DOHH2 (cell line): ENCODE data around the gene MRPL10.

ENCODE experiments used
- H3F3A ChIP-seq: fragments of 200-600 bp; sonication (generic), shearing (Covaris generic); 2 replicates; pipeline ENCODE4 v1.6.0; 2016; ENCODE audit warnings: antibody characterized with exemption, mild to moderate bottlenecking; ENCODE audit not compliant: control insufficient read depth, insufficient read depth
- H3K27ac ChIP-seq: fragments of 200-600 bp; sonication (generic); 2 replicates; pipeline ENCODE4 v1.5.1; 2014; ENCODE audit warnings: low read depth, mild to moderate bottlenecking, low read length, moderate library complexity
- H3K27me3 ChIP-seq: fragments of 200-600 bp; sonication (generic); 2 replicates; pipeline ENCODE4 v1.6.1; 2014; ENCODE audit warnings: mild to moderate bottlenecking, low read length, mixed read lengths; ENCODE audit not compliant: control insufficient read depth
- H3K36me3 ChIP-seq: fragments of 200-600 bp; sonication (generic); 2 replicates; pipeline ENCODE4 v1.6.1; 2014; ENCODE audit warnings: mild to moderate bottlenecking, low read length, moderate library complexity, mixed read lengths; ENCODE audit not compliant: control insufficient read depth
- H3K4me1 ChIP-seq: fragments of 200-600 bp; sonication (generic); 2 replicates; pipeline ENCODE4 v1.6.1; 2014; ENCODE audit warnings: mild to moderate bottlenecking, low read length, mixed read lengths; ENCODE audit not compliant: control insufficient read depth
- H3K4me2 ChIP-seq: fragments of 200-600 bp; sonication (generic); 2 replicates; pipeline ENCODE4 v1.6.0; 2014; ENCODE audit warnings: mild to moderate bottlenecking, low read length, moderate library complexity
- H3K4me3 ChIP-seq: fragments of 200-600 bp; sonication (generic); 2 replicates; pipeline ENCODE4 v1.5.1; 2014; ENCODE audit warnings: mild to moderate bottlenecking, low read length, mixed read lengths
- H3K79me2 ChIP-seq: fragments of 200-600 bp; sonication (generic); 2 replicates; pipeline ENCODE4 v1.6.1; 2014; ENCODE audit warnings: mild to moderate bottlenecking, low read length, mixed read lengths; ENCODE audit not compliant: control insufficient read depth
- H3K9me2 ChIP-seq: fragments of 200-600 bp; sonication (generic); replicated peaks from 2 replicates; pipeline ENCODE4 v1.6.1; 2014; ENCODE audit warnings: mild to moderate bottlenecking, low read length, mixed read lengths; ENCODE audit not compliant: control insufficient read depth
- H3K9me3 ChIP-seq: fragments of 200-600 bp; sonication (generic); 2 replicates; pipeline ENCODE4 v1.6.1; 2014; ENCODE audit warnings: antibody characterized with exemption, low read length, mixed read lengths; ENCODE audit not compliant: control insufficient read depth, insufficient read depth
- H4K20me1 ChIP-seq: fragments of 200-600 bp; sonication (generic); 2 replicates; pipeline ENCODE4 v1.6.0; 2014; ENCODE audit warnings: low read depth, mild to moderate bottlenecking, antibody characterized with exemption, low read length, moderate library complexity; ENCODE audit not compliant: control insufficient read depth, insufficient read depth
- EZH2phosphoT487 ChIP-seq: fragments of 200-600 bp; sonication (generic); IDR thresholded peaks from 2 replicates; pipeline ENCODE4 v1.6.1; 2017; ENCODE audit warnings: borderline replicate concordance, mild to moderate bottlenecking, antibody characterized with exemption, low read length, moderate library complexity, mixed read lengths
- TF ChIP-seq, protein P1 (sequence below): fragments of 200-600 bp; sonication (generic); IDR thresholded peaks from one replicate; pipeline ENCODE4 v1.5.1; 2014; ENCODE audit warnings: antibody characterized with exemption, mild to moderate bottlenecking, low read depth, low read length; ENCODE audit not compliant: poor library complexity, severe bottlenecking

The MRPL10 gene

DNA sequence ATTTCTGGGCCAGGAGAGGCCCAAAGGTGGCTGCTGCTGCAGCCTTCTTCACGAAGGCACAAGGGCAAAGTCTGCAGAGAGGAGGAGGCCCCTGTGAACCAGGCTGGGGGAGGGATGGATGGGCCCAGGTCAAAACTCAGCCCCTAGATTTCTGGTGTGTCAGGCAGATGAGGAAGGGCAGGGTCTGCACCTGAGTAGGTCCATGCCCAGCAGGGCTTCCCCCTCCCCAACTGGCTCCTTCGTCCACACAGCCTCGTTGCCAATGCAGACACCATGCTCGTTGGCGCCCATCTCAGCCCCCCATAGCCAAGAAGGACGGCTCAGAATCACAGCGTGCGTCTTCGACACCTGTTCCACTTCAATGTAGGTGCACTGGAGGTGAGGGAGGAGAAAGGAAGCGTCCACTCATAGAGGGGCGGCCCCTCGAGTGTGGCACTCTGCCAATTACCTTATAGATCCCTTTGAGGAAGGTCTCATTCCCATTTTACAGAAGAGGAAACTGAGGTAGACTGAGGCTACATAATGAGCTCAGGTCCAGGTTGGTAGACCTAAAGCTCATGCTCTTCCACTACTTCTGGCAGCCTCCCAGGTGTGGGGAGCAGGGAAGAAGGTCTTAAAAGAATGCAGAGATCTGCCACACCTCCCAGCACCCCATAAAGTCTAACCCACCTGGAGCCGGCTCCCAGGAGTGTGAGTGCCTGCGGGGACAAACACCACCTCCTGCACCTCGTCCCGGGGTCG lies 8.8 kb upstream of the MRPL10 start:
- no peaks in the 10 kb centered on the region for H3F3A ChIP-seq
- H3K36me3 ChIP-seq, result no peaks in the 10 kb centered on the region
- H3K27ac ChIP-seq, result no peak overlapping the region
- no peaks in the 10 kb centered on the region for H4K20me1 ChIP-seq
- H3K4me2 ChIP-seq, result peak overlapping the region; percentile 88
- peak overlapping the region; percentile 85 for H3K4me3 ChIP-seq
- TF ChIP-seq, protein P1, sequence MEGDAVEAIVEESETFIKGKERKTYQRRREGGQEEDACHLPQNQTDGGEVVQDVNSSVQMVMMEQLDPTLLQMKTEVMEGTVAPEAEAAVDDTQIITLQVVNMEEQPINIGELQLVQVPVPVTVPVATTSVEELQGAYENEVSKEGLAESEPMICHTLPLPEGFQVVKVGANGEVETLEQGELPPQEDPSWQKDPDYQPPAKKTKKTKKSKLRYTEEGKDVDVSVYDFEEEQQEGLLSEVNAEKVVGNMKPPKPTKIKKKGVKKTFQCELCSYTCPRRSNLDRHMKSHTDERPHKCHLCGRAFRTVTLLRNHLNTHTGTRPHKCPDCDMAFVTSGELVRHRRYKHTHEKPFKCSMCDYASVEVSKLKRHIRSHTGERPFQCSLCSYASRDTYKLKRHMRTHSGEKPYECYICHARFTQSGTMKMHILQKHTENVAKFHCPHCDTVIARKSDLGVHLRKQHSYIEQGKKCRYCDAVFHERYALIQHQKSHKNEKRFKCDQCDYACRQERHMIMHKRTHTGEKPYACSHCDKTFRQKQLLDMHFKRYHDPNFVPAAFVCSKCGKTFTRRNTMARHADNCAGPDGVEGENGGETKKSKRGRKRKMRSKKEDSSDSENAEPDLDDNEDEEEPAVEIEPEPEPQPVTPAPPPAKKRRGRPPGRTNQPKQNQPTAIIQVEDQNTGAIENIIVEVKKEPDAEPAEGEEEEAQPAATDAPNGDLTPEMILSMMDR, result no peak
- no peak for TF ChIP-seq EZH2phosphoT487
- H3K9me3 ChIP-seq, result no peaks in the 10 kb centered on the region
- peaks cover 26% of the 10 kb centered on the region for H3K4me1 ChIP-seq
- H3K9me2 ChIP-seq, result no peaks in the 10 kb centered on the region
- H3K79me2 ChIP-seq, result no peaks in the 10 kb centered on the region; the same call in 1 of the 2 replicates
- peaks cover 3% of the 10 kb centered on the region; the same call in 1 of the 2 replicates for H3K27me3 ChIP-seq

DNA sequence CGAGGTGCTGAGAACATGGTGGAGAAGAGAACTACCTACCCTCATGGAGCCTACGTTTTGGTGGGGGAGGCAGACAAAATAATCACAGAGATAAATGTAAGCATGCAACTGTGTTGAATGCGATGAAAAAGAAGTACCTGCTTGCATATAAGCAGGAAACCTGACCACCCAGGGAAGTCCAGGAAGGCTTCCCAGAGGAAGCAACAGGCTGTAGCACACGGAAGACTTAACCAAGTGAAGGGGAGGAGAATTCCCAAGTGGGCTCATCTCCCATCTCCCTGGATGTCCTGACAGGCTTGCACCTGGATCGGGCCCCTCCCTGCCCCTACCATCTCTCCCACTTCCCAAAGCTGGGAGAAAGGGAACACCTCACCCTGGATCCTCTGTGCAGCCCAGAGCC lies 7.7 kb upstream of the MRPL10 start:
- no peak overlapping the region for H3K27ac ChIP-seq
- no peaks in the 10 kb centered on the region for H3K36me3 ChIP-seq
- H3K4me1 ChIP-seq, result peaks cover 26% of the 10 kb centered on the region
- H3K9me2 ChIP-seq, result no peaks in the 10 kb centered on the region
- H3K9me3 ChIP-seq, result no peaks in the 10 kb centered on the region
- no peaks in the 10 kb centered on the region for H4K20me1 ChIP-seq
- H3K4me3 ChIP-seq, result no peak overlapping the region
- no peak overlapping the region for H3K4me2 ChIP-seq
- H3K79me2 ChIP-seq, result no peaks in the 10 kb centered on the region; the same call in 1 of the 2 replicates
- H3K27me3 ChIP-seq, result no peaks in the 10 kb centered on the region
- TF ChIP-seq, protein P1, result no peak
- no peak for TF ChIP-seq EZH2phosphoT487
- H3F3A ChIP-seq, result no peaks in the 10 kb centered on the region

DNA sequence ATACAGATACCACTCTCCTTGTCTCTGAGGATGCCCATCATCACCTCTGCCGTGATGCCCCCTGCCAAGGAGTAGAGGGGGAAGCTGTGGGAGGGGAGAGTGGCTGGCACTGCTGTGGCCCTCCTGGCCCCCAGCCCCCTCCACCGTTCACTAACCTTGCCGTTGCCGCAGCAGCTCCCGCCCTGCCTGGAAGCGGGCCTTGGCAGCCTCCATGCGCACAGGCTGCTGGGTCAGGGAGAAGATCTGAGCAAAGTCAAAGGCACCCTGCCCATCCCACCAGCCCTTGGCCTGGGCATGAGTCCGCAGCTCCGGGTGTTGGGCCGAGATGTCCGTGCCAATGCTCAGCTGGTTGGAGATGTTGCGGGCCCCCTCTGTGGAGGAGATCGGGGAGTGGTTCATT lies 7.3 kb upstream of the MRPL10 start:
- no peak overlapping the region for H3K4me3 ChIP-seq
- no peaks in the 10 kb centered on the region for H3K9me2 ChIP-seq
- no peak overlapping the region for H3K27ac ChIP-seq
- H3K4me2 ChIP-seq, result no peak overlapping the region
- H3F3A ChIP-seq, result no peaks in the 10 kb centered on the region
- no peaks in the 10 kb centered on the region for H3K9me3 ChIP-seq
- TF ChIP-seq EZH2phosphoT487, result no peak
- TF ChIP-seq, protein P1, result no peak
- no peaks in the 10 kb centered on the region for H3K27me3 ChIP-seq
- no peaks in the 10 kb centered on the region for H3K36me3 ChIP-seq
- no peaks in the 10 kb centered on the region for H4K20me1 ChIP-seq
- H3K79me2 ChIP-seq, result no peaks in the 10 kb centered on the region; the same call in 1 of the 2 replicates
- H3K4me1 ChIP-seq, result peaks cover 26% of the 10 kb centered on the region
